HepG2 (cell line): ENCODE results near the gene GSTA1. TPM values are rescaled to one million over a fixed set of nuclear protein-coding genes. Genes with fewer than 3 reads are reported as not detected.
"Not testable (repeated sequence)": the region's sequence is repeated elsewhere in the genome, so short reads cannot be mapped to it uniquely, and the experiment has no call there.

Experiments used
- ATF2 ChIP-seq: sonication (generic); formaldehyde crosslinking; IDR thresholded peaks from 2 replicates; pipeline ENCODE4 v1.4.0; 2020; ENCODE audit warnings: missing genetic modification reagents
- HOXA3 ChIP-seq: sonication (generic); formaldehyde crosslinking; IDR thresholded peaks from 2 replicates; pipeline ENCODE4 v1.5.0; 2020; ENCODE audit warnings: missing genetic modification reagents
- KDM2A ChIP-seq: sonication (generic); formaldehyde crosslinking; IDR thresholded peaks from 2 replicates; pipeline ENCODE4 v1.4.0; 2020; ENCODE audit warnings: low read depth, missing genetic modification reagents, borderline replicate concordance
- KMT2B ChIP-seq: IDR thresholded peaks from 2 replicates; pipeline ENCODE4 v1.6.1; 2016; ENCODE audit warnings: missing genetic modification reagents, missing compliant biosample characterization
- MAZ ChIP-seq, 2 experiments: sonication (generic) in 1 of 2; formaldehyde crosslinking in 1 of 2; IDR thresholded peaks; 2 replicates each; pipeline versions ENCODE4 v1.5.0 to v1.6.1; 2012 to 2020; ENCODE audit warnings: low read depth in 2 of 2, mild to moderate bottlenecking in 2 of 2, borderline replicate concordance in 1 of 2, improper control_type of control experiment in 1 of 2, low read length in 1 of 2, missing genetic modification reagents in 1 of 2, moderate library complexity in 1 of 2
- MIXL1 ChIP-seq: IDR thresholded peaks from 2 replicates; pipeline ENCODE4 v1.6.1; 2016
- NR2F6 ChIP-seq, 2 experiments: IDR thresholded peaks; 2 replicates each; pipeline ENCODE4 v1.6.1; 2016; ENCODE audit warnings: antibody characterized with exemption in 1 of 2, mild to moderate bottlenecking in 1 of 2
- SOX6 ChIP-seq, 2 experiments: fragments of 450-650 bp in 1 of 2; sonication (generic) in 1 of 2; formaldehyde crosslinking in 1 of 2; IDR thresholded peaks; 2 replicates each; pipeline versions ENCODE4 v1.4.0 to v1.6.1; 2017 to 2020; ENCODE audit warnings: antibody characterized with exemption in 1 of 2, mild to moderate bottlenecking in 1 of 2, missing genetic modification reagents in 1 of 2
- TFDP2 ChIP-seq: sonication (generic); formaldehyde crosslinking; IDR thresholded peaks from 2 replicates; pipeline ENCODE4 v1.4.0; 2020; ENCODE audit warnings: missing genetic modification reagents
- ZBTB4 ChIP-seq: sonication (generic); formaldehyde crosslinking; IDR thresholded peaks from 2 replicates; pipeline ENCODE4 v1.4.0; 2020; ENCODE audit warnings: missing genetic modification reagents, mild to moderate bottlenecking, borderline replicate concordance
- ZFX ChIP-seq: sonication (generic); formaldehyde crosslinking; IDR thresholded peaks from 2 replicates; pipeline ENCODE4 v1.4.0; 2020; ENCODE audit warnings: mild to moderate bottlenecking, low read depth, missing genetic modification reagents, moderate library complexity
- ZNF574 ChIP-seq: sonication (generic); formaldehyde crosslinking; IDR thresholded peaks from 2 replicates; pipeline ENCODE4 v1.4.0; 2020; ENCODE audit warnings: missing genetic modification reagents
- polyA plus RNA-seq, 8 experiments: library from polyadenylated mRNA; depleted of rRNA in 3 of 8; stranded (reverse) in 7 of 8; unstranded in 1 of 8; fragments of >200 nt; fragmentation: Illumina TruSeq in 4 of 8; extraction: Trizol in 4 of 8; gene quantifications; 2 replicates each; pipeline versions ENCODE4 v1.2.1 to v1.2.3, GENCODE V29; 2011 to 2016; ENCODE audit warnings: low read depth in 4 of 8, missing spikeins in 1 of 8, mixed read lengths in 1 of 8; ENCODE audit not compliant: insufficient read depth in 1 of 8
- total RNA-seq, 5 experiments: library from RNA; depleted of rRNA; stranded (reverse); fragments of >200 nt; fragmentation: Illumina TruSeq; extraction: Trizol; gene quantifications; 2 replicates each; pipeline ENCODE4 v1.2.3, GENCODE V29; 2016; ENCODE audit warnings: low read depth in 1 of 5
- TF ChIP-seq, protein P1 (sequence below): sonication (generic); formaldehyde crosslinking; IDR thresholded peaks from 2 replicates; pipeline ENCODE4; 2020; ENCODE audit warnings: missing genetic modification reagents, mild to moderate bottlenecking, borderline replicate concordance
- TF ChIP-seq, protein P2 (sequence below): IDR thresholded peaks from 2 replicates; pipeline ENCODE4 v1.6.1; 2016; ENCODE audit warnings: low read depth, borderline replicate concordance

Gene GSTA1
- total and polyA plus RNA-seq, 2 of the 13 experiments (the other 11 are each of a cell fraction or from before 2014, with no cell fraction given), result 6.2 to 282 TPM

- TF ChIP-seq MAZ (IDR thresholded peaks at IDR 0.05; ENCODE audit: borderline replicate concordance, low read depth, low read length); SOX6 (IDR thresholded peaks at IDR 0.05); NR2F6 (IDR thresholded peaks at IDR 0.05): not testable (repeated sequence)
- TF ChIP-seq MAZ (CRISPR knock-in tag; IDR thresholded peaks at IDR 0.05; ENCODE audit: low read depth), result peak; percentile 34; the same call in 1 of the 2 replicates
- peak; percentile 83 for TF ChIP-seq SOX6 (CRISPR knock-in tag; IDR thresholded peaks at IDR 0.05)
- peak; percentile 47; the same call in 1 of the 2 replicates for TF ChIP-seq ZBTB4
- TF ChIP-seq ZNF574 (CRISPR knock-in tag), result 0 out of 2 replicates have a peak, but pooled peaks have one; percentile 39
- TF ChIP-seq, protein P1, sequence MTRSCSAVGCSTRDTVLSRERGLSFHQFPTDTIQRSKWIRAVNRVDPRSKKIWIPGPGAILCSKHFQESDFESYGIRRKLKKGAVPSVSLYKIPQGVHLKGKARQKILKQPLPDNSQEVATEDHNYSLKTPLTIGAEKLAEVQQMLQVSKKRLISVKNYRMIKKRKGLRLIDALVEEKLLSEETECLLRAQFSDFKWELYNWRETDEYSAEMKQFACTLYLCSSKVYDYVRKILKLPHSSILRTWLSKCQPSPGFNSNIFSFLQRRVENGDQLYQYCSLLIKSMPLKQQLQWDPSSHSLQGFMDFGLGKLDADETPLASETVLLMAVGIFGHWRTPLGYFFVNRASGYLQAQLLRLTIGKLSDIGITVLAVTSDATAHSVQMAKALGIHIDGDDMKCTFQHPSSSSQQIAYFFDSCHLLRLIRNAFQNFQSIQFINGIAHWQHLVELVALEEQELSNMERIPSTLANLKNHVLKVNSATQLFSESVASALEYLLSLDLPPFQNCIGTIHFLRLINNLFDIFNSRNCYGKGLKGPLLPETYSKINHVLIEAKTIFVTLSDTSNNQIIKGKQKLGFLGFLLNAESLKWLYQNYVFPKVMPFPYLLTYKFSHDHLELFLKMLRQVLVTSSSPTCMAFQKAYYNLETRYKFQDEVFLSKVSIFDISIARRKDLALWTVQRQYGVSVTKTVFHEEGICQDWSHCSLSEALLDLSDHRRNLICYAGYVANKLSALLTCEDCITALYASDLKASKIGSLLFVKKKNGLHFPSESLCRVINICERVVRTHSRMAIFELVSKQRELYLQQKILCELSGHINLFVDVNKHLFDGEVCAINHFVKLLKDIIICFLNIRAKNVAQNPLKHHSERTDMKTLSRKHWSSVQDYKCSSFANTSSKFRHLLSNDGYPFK (CRISPR knock-in tag), result peak; percentile 49; the same call in 1 of the 2 replicates
- TF ChIP-seq TFDP2 (CRISPR knock-in tag), result peak; percentile 34; the same call in 1 of the 2 replicates
- TF ChIP-seq HOXA3 (CRISPR knock-in tag), result peak; percentile 72
- 0 out of 2 replicates have a peak, but pooled peaks have one; percentile 32 for TF ChIP-seq MIXL1 (CRISPR knock-in tag)
- TF ChIP-seq ATF2 (CRISPR knock-in tag), result 0 out of 2 replicates have a peak, but pooled peaks have one; percentile 41
- peak; percentile 24; the same call in 1 of the 2 replicates for TF ChIP-seq NR2F6 (CRISPR knock-in tag; IDR thresholded peaks at IDR 0.05)
- peak; percentile 31; the same call in 1 of the 2 replicates for TF ChIP-seq ZFX
- peak; percentile 52; the same call in 1 of the 2 replicates for TF ChIP-seq KDM2A (CRISPR knock-in tag)
- 0 out of 2 replicates have a peak, but pooled peaks have one; percentile 34 for TF ChIP-seq KMT2B (CRISPR knock-in tag)
- TF ChIP-seq, protein P2, sequence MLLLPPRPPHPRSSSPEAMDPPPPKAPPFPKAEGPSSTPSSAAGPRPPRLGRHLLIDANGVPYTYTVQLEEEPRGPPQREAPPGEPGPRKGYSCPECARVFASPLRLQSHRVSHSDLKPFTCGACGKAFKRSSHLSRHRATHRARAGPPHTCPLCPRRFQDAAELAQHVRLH (CRISPR knock-in tag), result peak; percentile 69; the same call in 1 of the 2 replicates
Measured at GRCh38 chr6:52776711-52777351, 26.8 kb downstream of the GSTA1 start (continued).
